Stomach (tissue), 9 donors: ENCODE measurements around the gene C1QTNF9B. TPM values are rescaled to one million over a fixed set of nuclear protein-coding genes. Genes with fewer than 3 reads are reported as not detected.

ENCODE experiments used
- DNase-seq, 2 donors: peaks; one replicate each; pipeline versions ENCODE4 v3.0.0 to v3.0.0-alpha.2; 2013 to 2019
- H3K27ac ChIP-seq, 5 donors: fragments of 200-600 bp in 4 of 5; sonication (generic) in 4 of 5; one replicate each; pipeline ENCODE4 v1.5.1; 2013 to 2019; ENCODE audit warnings: mild to moderate bottlenecking in 1 of 5, moderate library complexity in 1 of 5
- H3K27me3 ChIP-seq, 3 donors: fragments of 200-600 bp; sonication (generic); one replicate each; pipeline ENCODE4 v1.5.1; 2017 to 2019; ENCODE audit warnings: mixed run types in 1 of 3
- H3K36me3 ChIP-seq, 4 donors: fragments of 200-600 bp; sonication (generic); 1 replicate in 3 of 4; 2 replicates in 1 of 4; pipeline ENCODE4 v1.5.1; 2016 to 2019
- H3K4me1 ChIP-seq, 4 donors: fragments of 200-600 bp; sonication (generic); one replicate each; pipeline ENCODE4 v1.5.1; 2016 to 2019
- H3K4me3 ChIP-seq, 4 donors: fragments of 200-600 bp; sonication (generic) in 3 of 4; one replicate each; pipeline ENCODE4 v1.5.1; 2016 to 2019; ENCODE audit warnings: mild to moderate bottlenecking in 1 of 4
- H3K9me3 ChIP-seq, 4 donors: fragments of 200-600 bp; sonication (generic); one replicate each; pipeline ENCODE4 v1.5.1; 2016 to 2019
- EP300 ChIP-seq: sonication (generic); formaldehyde crosslinking; IDR thresholded peaks from one replicate; pipeline ENCODE4 v1.6.1; 2017; ENCODE audit warnings: antibody characterized with exemption
- POLR2A ChIP-seq, 4 donors: fragments of 450-650 bp; IDR thresholded peaks; one replicate each; pipeline ENCODE4 v1.6.1; 2016; ENCODE audit warnings: antibody characterized with exemption in 4 of 4, control low read depth in 2 of 4, mild to moderate bottlenecking in 1 of 4, moderate library complexity in 1 of 4
- POLR2AphosphoS5 ChIP-seq, 3 donors: sonication (generic); formaldehyde crosslinking; IDR thresholded peaks; one replicate each; pipeline ENCODE4 v1.6.1; 2016; ENCODE audit warnings: antibody characterized with exemption in 3 of 3
- WGBS, 5 donors: extraction: QIAGEN DNeasy Blood & Tissue Kit in 3 of 5; methylation state at CpG; one replicate each; pipeline versions ENCODE4 v1.1.5 to v1.1.7; 2013 to 2018; 5-methylcytosine and 5-hydroxymethylcytosine counted together
- intact Hi-C: fragments of 100-400 bp; cut with DNase I; formaldehyde crosslinking; loops from one replicate; pipeline ENCODE4 v1.15.1; 2023; ENCODE audit warnings: low total_unique reads
- polyA plus RNA-seq, 3 donors: library from polyadenylated mRNA; stranded (reverse); fragments of 200-250 nt; gene quantifications; one replicate each; pipeline ENCODE4 v1.2.3, GENCODE V29; 2013
- total RNA-seq, 5 donors: library from RNA; depleted of rRNA; stranded (reverse); fragments of >200 nt; gene quantifications; one replicate each; pipeline versions ENCODE4 v1.1.0 to v1.2.3, GENCODE V29; 2014 to 2016
- TF ChIP-seq, protein P1 (sequence below), 7 experiments: fragments of 450-650 bp in 4 of 7; fragments of 200-600 bp in 3 of 7; sonication (generic) in 3 of 7; IDR thresholded peaks; one replicate each; pipeline ENCODE4 v1.5.1; 2016 to 2019; ENCODE audit warnings: antibody characterized with exemption in 7 of 7, control low read depth in 2 of 7, mild to moderate bottlenecking in 1 of 7
- donor health status: healthy with polysubstance abuse.
- donor health status: Bipolar disorder and iron deficiency.
- donor health status: healthy.

The C1QTNF9B gene
- total and polyA plus RNA-seq, 8 donors, result not detected

DNA sequence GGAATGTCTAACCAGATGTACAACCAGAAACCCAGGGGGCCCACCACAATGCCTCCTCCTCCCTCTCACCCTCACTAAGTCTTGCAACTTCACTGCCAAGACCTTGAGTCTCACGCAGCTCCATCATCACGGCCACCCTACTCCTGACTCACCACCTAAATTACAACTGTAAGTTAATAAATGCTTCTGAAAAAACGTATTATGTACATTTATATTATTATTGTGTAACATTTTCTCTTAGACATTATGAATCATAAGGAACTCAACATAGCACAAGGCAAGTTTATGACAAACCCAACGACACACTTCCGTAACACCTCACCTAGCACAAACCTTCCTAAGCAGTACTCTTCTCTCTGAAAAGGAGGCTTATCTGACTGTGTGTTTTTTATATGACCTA is 28.8 kb downstream of the C1QTNF9B start:
- Histone ChIP-seq H3K27me3 (no peaks in the 10 kb centered on the region), H3K4me1 (peaks cover 0 to 25% (median 0%) of the 10 kb centered on the region in 4 donors), H3K36me3 (peaks cover 0 to 13% (median 4%) of the 10 kb centered on the region in 4 donors), H3K9me3 (no peaks in the 10 kb centered on the region), H3K4me3 (no peak overlapping the region), H3K27ac (no peak overlapping the region)
- DNase-seq, result no peak
- TF ChIP-seq EP300 (no peak), POLR2A (IDR thresholded peaks at IDR 0.05) (no peak), POLR2AphosphoS5 (IDR thresholded peaks at IDR 0.05) (no peak)
- TF ChIP-seq, protein P1, sequence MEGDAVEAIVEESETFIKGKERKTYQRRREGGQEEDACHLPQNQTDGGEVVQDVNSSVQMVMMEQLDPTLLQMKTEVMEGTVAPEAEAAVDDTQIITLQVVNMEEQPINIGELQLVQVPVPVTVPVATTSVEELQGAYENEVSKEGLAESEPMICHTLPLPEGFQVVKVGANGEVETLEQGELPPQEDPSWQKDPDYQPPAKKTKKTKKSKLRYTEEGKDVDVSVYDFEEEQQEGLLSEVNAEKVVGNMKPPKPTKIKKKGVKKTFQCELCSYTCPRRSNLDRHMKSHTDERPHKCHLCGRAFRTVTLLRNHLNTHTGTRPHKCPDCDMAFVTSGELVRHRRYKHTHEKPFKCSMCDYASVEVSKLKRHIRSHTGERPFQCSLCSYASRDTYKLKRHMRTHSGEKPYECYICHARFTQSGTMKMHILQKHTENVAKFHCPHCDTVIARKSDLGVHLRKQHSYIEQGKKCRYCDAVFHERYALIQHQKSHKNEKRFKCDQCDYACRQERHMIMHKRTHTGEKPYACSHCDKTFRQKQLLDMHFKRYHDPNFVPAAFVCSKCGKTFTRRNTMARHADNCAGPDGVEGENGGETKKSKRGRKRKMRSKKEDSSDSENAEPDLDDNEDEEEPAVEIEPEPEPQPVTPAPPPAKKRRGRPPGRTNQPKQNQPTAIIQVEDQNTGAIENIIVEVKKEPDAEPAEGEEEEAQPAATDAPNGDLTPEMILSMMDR (IDR thresholded peaks at IDR 0.05), result no peak
- WGBS, 5 donors, result 71 to 88% (median 75%) methylated on average over 5 of the region's 5 CpGs
- intact Hi-C loops, result no loop called here

GRCh38 chr13:23867027-23867491 is 30.2 kb downstream of the C1QTNF9B start:
- WGBS, 5 donors, result 85 to 90% (median 87%) methylated on average over 8 of the region's 8 CpGs

DNA sequence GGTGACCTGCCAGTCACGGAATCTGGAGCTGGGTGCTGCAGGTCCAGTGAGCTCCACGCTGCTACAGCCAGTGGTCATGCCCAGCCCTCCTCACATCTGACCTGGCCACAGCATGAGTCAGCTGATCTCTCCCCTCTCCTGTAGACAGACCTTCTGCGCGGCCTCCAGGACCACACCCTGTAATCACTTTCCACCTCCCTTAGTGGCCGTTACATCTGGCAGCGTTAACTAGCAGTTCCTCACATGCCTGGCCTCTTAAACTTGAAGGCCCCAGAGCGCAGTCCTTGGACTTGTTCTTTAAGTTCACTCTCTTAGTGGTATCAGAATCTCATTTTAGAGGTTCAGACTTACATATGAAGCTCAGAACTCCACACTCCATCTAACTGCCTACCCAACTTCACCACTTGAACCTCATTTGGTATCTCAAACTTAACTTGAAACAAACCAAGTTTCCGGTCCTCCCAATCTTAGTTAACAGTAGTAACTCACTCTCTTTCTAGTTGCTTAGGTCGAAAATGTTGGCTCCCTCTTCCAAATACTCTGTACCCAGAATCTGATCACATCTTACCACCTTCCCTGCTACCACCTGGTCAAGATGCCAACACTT is 30.8 kb downstream of the C1QTNF9B start:
- H3K4me3 ChIP-seq, result no peak overlapping the region
- H3K9me3 ChIP-seq, result no peaks in the 10 kb centered on the region
- H3K36me3 ChIP-seq, result peaks cover 4 to 11% (median 6%) of the 10 kb centered on the region in 4 donors
- TF ChIP-seq POLR2A (IDR thresholded peaks at IDR 0.05) (no peak), POLR2AphosphoS5 (IDR thresholded peaks at IDR 0.05) (no peak), EP300 (no peak)
- TF ChIP-seq, protein P1 (IDR thresholded peaks at IDR 0.05), result no peak
- H3K27ac ChIP-seq, result no peak overlapping the region
- DNase-seq, result peak in 1 of 2 donors; percentile 37
- intact Hi-C loops, result no loop called here
- H3K27me3 ChIP-seq, result no peaks in the 10 kb centered on the region
- H3K4me1 ChIP-seq, result peaks cover 0 to 24% (median 0%) of the 10 kb centered on the region in 4 donors
- WGBS, 5 donors, result 55 to 83% (median 58%) methylated on average over 9 of the region's 9 CpGs

More at GRCh38 chr13:23867027-23867491, 30.2 kb downstream of the C1QTNF9B start:
- TF ChIP-seq POLR2AphosphoS5 (IDR thresholded peaks at IDR 0.05) (no peak), POLR2A (IDR thresholded peaks at IDR 0.05) (no peak), EP300 (no peak)
- TF ChIP-seq, protein P1 (IDR thresholded peaks at IDR 0.05), result no peak
- Histone ChIP-seq H3K4me1 (peaks cover 0 to 25% (median 0%) of the 10 kb centered on the region in 4 donors), H3K9me3 (no peaks in the 10 kb centered on the region), H3K36me3 (peaks cover 0 to 7% (median 1%) of the 10 kb centered on the region in 4 donors), H3K27me3 (no peaks in the 10 kb centered on the region), H3K27ac (no peak overlapping the region), H3K4me3 (no peak overlapping the region)
- intact Hi-C loops, result no loop called here
- no peak for DNase-seq

DNA sequence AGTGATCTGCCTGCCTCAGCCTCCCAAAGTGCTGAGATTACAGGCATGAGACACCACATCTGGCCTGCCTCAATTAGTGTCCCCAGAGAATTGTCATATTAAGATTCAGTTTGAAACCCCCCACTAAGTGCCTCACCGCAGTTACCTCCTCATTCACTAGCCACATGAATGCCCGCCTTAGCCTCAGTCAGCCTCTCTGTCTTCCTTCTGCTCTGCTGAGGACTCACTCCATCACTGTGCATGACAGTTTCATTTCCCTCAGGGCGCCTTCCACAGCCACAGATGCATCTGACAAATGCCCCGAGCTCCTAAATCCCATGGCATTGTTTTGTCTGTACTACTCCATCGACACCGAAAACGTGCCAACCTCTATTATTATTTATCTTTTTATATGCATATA is 31.4 kb downstream of the C1QTNF9B start:
- WGBS, 5 donors, result 91 to 96% (median 93%) methylated on average over 7 of the region's 7 CpGs
- TF ChIP-seq POLR2A (IDR thresholded peaks at IDR 0.05) (no peak), POLR2AphosphoS5 (IDR thresholded peaks at IDR 0.05) (no peak), EP300 (no peak)
- TF ChIP-seq, protein P1 (IDR thresholded peaks at IDR 0.05), result no peak
- no peak for DNase-seq
- Histone ChIP-seq H3K27me3 (no peaks in the 10 kb centered on the region), H3K4me3 (no peak overlapping the region), H3K27ac (no peak overlapping the region), H3K9me3 (no peaks in the 10 kb centered on the region), H3K4me1 (peaks cover 0 to 19% (median 0%) of the 10 kb centered on the region in 4 donors), H3K36me3 (peaks cover 5 to 18% (median 12%) of the 10 kb centered on the region in 4 donors)
- intact Hi-C loops, result no loop called here
